ENCODE results near the gene NTSR1. TPM values are rescaled to one million over a fixed set of nuclear protein-coding genes. Genes with fewer than 3 reads are reported as not detected.

Gene NTSR1
- total RNA-seq, 4 donors from 2014 or later: 0.04 to 0.13 TPM; not detected in 2

GRCh38 chr20:62799873-62800272 lies 91.2 kb downstream of the NTSR1 start:
- Histone ChIP-seq H3K36me3 (peaks cover 0 to 27% of the 10 kb centered on the region in 2 donors), H3K27me3 (no peaks in the 10 kb centered on the region), H3K27ac (peak overlapping the region in 1 of 4 donors; percentile 73), H3K4me1 (peaks cover 20 to 49% of the 10 kb centered on the region in 2 donors), H3K4me3 (no peak overlapping the region), H3K9me3 (no peaks in the 10 kb centered on the region)
- ATAC-seq: no peak
- DNase-seq: no peak
- in situ Hi-C loops (cut with MboI; ENCODE audit: low sequenced_read_pairs in 4 of 4): loop anchor here in 3 of 4 donors (10.0 to 25.0 kb wide), 3 partner anchors 125 to 295 kb away; no protein-coding TSS in a partner anchor
- intact Hi-C loops (cut with DNase I; ENCODE audit: low total_unique reads): loop anchor here (10.0 kb wide), 3 partner anchors 395 to 495 kb away; partner anchors contain the start of genes ADRM1, CABLES2 and YTHDF1
- no peak for TF ChIP-seq POLR2A (IDR thresholded peaks at IDR 0.05)
- TF ChIP-seq CTCF (IDR thresholded peaks at IDR 0.05 in 4 of 5, conservative IDR thresholded peaks at IDR 0.05 in 1 of 5): no peak

- intact Hi-C loops (cut with DNase I; ENCODE audit: low total_unique reads): loop anchor here (10.0 kb wide), 1 partner anchor 496 kb away; the partner anchor contains the start of gene ADRM1
- H3K36me3 ChIP-seq: peaks cover 0 to 27% of the 10 kb centered on the region in 2 donors
- no peaks in the 10 kb centered on the region for H3K9me3 ChIP-seq
- H3K4me1 ChIP-seq: peaks cover 20 to 48% of the 10 kb centered on the region in 2 donors
- TF ChIP-seq POLR2A (IDR thresholded peaks at IDR 0.05): peak; percentile 23 to 39
- no peak for TF ChIP-seq CTCF (IDR thresholded peaks at IDR 0.05 in 4 of 5, conservative IDR thresholded peaks at IDR 0.05 in 1 of 5)
- no peak overlapping the region for H3K4me3 ChIP-seq
- H3K27me3 ChIP-seq: no peaks in the 10 kb centered on the region
- peak in 1 of 2 donors; percentile 58 for DNase-seq
- in situ Hi-C loops (cut with MboI; ENCODE audit: low sequenced_read_pairs in 4 of 4): loop anchor here in 2 of 4 donors (10.0 kb wide), 2 partner anchors 126 to 296 kb away; no protein-coding TSS in a partner anchor
- no peak for ATAC-seq
- H3K27ac ChIP-seq: peak overlapping the region; percentile 65 to 73 (median 70)
These were observed 92.0 kb downstream of the NTSR1 start for GRCh38 chr20:62800314-62801259.

- DNase-seq (no peak), ATAC-seq (no peak)
- H3K4me1 ChIP-seq: peaks cover 27 to 56% of the 10 kb centered on the region in 2 donors
- no peaks in the 10 kb centered on the region for H3K27me3 ChIP-seq
- H3K36me3 ChIP-seq: peaks cover 0 to 27% of the 10 kb centered on the region in 2 donors
- peak overlapping the region; percentile 65 to 73 (median 70) for H3K27ac ChIP-seq
- in situ Hi-C loops (cut with MboI; ENCODE audit: low sequenced_read_pairs in 4 of 4) (loop anchor here in 2 of 4 donors (10.0 kb wide), 2 partner anchors 127 to 297 kb away; no protein-coding TSS in a partner anchor), intact Hi-C loops (cut with DNase I; ENCODE audit: low total_unique reads) (loop anchor here (10.0 kb wide), 1 partner anchor 497 kb away; the partner anchor contains the start of gene ADRM1)
- TF ChIP-seq CTCF (IDR thresholded peaks at IDR 0.05 in 4 of 5, conservative IDR thresholded peaks at IDR 0.05 in 1 of 5): no peak
- TF ChIP-seq POLR2A (IDR thresholded peaks at IDR 0.05): no peak
- no peaks in the 10 kb centered on the region for H3K9me3 ChIP-seq
- no peak overlapping the region for H3K4me3 ChIP-seq
These were observed 92.8 kb downstream of the NTSR1 start for GRCh38 chr20:62801284-62802010.

- ATAC-seq (peak; percentile 28 to 31), DNase-seq (no peak)
- intact Hi-C loops (cut with DNase I; ENCODE audit: low total_unique reads) (loop anchor here (10.0 kb wide), 1 partner anchor 497 kb away; the partner anchor contains the start of gene ADRM1), in situ Hi-C loops (cut with MboI; ENCODE audit: low sequenced_read_pairs in 4 of 4) (loop anchor here in 2 of 4 donors (10.0 kb wide), 2 partner anchors 127 to 297 kb away; no protein-coding TSS in a partner anchor)
- Histone ChIP-seq H3K36me3 (peaks cover 0 to 27% of the 10 kb centered on the region in 2 donors), H3K27me3 (no peaks in the 10 kb centered on the region), H3K27ac (peak overlapping the region; percentile 65 to 73 (median 70)), H3K4me1 (peaks cover 31 to 60% of the 10 kb centered on the region in 2 donors), H3K9me3 (no peaks in the 10 kb centered on the region), H3K4me3 (no peak overlapping the region)
- TF ChIP-seq CTCF (IDR thresholded peaks at IDR 0.05 in 4 of 5, conservative IDR thresholded peaks at IDR 0.05 in 1 of 5): no peak
- peak in 1 of 2 donors; percentile 14 for TF ChIP-seq POLR2A (IDR thresholded peaks at IDR 0.05)
These were observed 93.5 kb downstream of the NTSR1 start for GRCh38 chr20:62802026-62802712.
